Glutamatergic neuron (in vitro differentiated cells): ENCODE results near the gene GPR55. TPM values are rescaled to one million over a fixed set of nuclear protein-coding genes. Genes with fewer than 3 reads are reported as not detected.

Experiments
- DNase-seq: peaks from one replicate; pipeline ENCODE4 v3.0.0; 2022
- H3K27ac Mint-ChIP-seq: one replicate; pipeline ENCODE4 v1.8.0; 2020; ENCODE audit warnings: mild to moderate bottlenecking, mixed read lengths, inconsistent platforms; ENCODE audit not compliant: unreplicated experiment
- H3K27me3 Mint-ChIP-seq: one replicate; pipeline ENCODE4 v1.8.0; 2020; ENCODE audit warnings: mild to moderate bottlenecking, moderate library complexity, mixed read lengths, inconsistent platforms; ENCODE audit not compliant: unreplicated experiment
- H3K36me3 Mint-ChIP-seq: one replicate; pipeline ENCODE4 v1.8.0; 2020; ENCODE audit warnings: mild to moderate bottlenecking, mixed read lengths, inconsistent platforms; ENCODE audit not compliant: unreplicated experiment
- H3K4me1 Mint-ChIP-seq: one replicate; pipeline ENCODE4 v1.8.0; 2020; ENCODE audit warnings: mild to moderate bottlenecking, low read depth, mixed read lengths, inconsistent platforms; ENCODE audit not compliant: unreplicated experiment
- H3K4me3 Mint-ChIP-seq: one replicate; pipeline ENCODE4 v1.8.0; 2020; ENCODE audit warnings: mild to moderate bottlenecking, mixed read lengths, inconsistent platforms; ENCODE audit not compliant: unreplicated experiment
- H3K9me3 Mint-ChIP-seq: one replicate; pipeline ENCODE4 v1.8.0; 2020; ENCODE audit warnings: mild to moderate bottlenecking, moderate library complexity, mixed read lengths, inconsistent platforms; ENCODE audit not compliant: unreplicated experiment
- total RNA-seq: library from RNA; stranded (reverse); fragmentation: NEBNext Ultra II Directional; extraction: Animal tissue kit (Norgen Biotek cat#: 25700); gene quantifications from one replicate; pipeline ENCODE4 v1.2.1, GENCODE V29; 2021; ENCODE audit not compliant: unreplicated experiment
- TF ChIP-seq, protein P1 (sequence below): fragments of 200-600 bp; sonication (generic); IDR thresholded peaks from one replicate; pipeline ENCODE4 v1.5.0; 2021; ENCODE audit not compliant: partially characterized antibody, unreplicated experiment

GPR55 gene
- total RNA-seq, 1 donor from 2014 or later: not detected

DNA sequence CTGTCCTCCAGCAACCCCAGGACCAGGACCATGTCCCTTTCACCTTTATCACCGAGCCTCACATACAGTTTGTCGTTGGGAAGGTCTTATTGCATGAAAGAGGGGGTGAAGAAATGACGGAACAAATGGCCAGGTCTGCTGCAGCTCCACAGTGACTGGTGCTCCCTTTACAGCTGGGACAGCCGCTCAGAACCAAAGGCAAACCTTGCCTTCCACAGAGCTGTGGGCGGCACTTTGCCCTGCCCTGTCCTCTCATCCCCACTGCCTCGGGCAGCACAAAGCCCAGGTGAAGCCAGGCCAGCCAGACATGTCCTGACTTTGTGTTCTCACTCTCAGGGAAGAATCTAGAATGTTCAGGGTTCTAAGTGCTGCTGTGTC, 961 bp downstream of the GPR55 start:
- no peak for DNase-seq
- Mint-ChIP-seq H3K4me3 (no peak overlapping the region), H3K9me3 (no peaks in the 10 kb centered on the region), H3K4me1 (no peaks in the 10 kb centered on the region), H3K27me3 (peaks cover 5% of the 10 kb centered on the region), H3K27ac (no peak overlapping the region), H3K36me3 (no peaks in the 10 kb centered on the region)
- TF ChIP-seq, protein P1, sequence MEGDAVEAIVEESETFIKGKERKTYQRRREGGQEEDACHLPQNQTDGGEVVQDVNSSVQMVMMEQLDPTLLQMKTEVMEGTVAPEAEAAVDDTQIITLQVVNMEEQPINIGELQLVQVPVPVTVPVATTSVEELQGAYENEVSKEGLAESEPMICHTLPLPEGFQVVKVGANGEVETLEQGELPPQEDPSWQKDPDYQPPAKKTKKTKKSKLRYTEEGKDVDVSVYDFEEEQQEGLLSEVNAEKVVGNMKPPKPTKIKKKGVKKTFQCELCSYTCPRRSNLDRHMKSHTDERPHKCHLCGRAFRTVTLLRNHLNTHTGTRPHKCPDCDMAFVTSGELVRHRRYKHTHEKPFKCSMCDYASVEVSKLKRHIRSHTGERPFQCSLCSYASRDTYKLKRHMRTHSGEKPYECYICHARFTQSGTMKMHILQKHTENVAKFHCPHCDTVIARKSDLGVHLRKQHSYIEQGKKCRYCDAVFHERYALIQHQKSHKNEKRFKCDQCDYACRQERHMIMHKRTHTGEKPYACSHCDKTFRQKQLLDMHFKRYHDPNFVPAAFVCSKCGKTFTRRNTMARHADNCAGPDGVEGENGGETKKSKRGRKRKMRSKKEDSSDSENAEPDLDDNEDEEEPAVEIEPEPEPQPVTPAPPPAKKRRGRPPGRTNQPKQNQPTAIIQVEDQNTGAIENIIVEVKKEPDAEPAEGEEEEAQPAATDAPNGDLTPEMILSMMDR: no peak

DNA sequence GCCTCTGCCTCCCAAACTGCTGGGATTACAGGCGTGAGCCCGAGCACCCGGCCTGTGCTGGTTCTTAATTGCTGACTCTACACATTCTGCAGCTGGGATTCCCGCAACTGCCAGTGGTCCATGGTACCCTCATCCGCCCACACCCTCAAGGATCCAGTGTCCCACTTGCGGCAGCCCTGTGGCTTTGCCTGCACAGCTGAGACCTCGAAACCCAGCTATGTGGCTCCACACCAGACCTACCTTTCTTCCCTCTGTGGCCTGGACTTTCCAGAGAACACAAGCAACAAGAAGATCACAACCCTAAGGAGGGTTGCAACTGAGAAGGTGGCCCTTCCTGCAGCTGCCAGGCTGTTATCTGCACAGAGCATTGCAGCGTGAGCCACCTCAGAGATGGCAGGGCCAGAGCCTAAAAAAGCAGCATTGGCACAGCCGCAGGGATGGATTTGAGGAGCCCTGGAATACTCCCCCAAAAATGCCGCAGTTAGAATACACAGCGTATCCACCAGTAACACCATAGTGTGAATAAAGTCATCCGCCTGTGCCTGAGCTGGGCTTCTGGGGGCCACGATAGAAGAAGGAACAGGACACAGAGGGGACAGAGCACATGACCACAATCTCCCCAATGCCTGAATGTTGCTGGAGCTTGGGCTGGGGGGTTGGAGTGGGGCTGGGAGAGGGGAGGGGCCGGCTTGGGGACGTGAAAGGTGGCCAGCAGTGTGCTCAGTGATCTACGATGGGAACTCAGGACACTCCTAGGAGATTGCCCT, 1.9 kb downstream of the GPR55 start:
- DNase-seq: no peak
- Mint-ChIP-seq H3K27me3 (peaks cover 5% of the 10 kb centered on the region), H3K27ac (no peak overlapping the region), H3K9me3 (no peaks in the 10 kb centered on the region), H3K4me3 (no peak overlapping the region), H3K36me3 (no peaks in the 10 kb centered on the region), H3K4me1 (no peaks in the 10 kb centered on the region)
- TF ChIP-seq, protein P1: no peak

DNA sequence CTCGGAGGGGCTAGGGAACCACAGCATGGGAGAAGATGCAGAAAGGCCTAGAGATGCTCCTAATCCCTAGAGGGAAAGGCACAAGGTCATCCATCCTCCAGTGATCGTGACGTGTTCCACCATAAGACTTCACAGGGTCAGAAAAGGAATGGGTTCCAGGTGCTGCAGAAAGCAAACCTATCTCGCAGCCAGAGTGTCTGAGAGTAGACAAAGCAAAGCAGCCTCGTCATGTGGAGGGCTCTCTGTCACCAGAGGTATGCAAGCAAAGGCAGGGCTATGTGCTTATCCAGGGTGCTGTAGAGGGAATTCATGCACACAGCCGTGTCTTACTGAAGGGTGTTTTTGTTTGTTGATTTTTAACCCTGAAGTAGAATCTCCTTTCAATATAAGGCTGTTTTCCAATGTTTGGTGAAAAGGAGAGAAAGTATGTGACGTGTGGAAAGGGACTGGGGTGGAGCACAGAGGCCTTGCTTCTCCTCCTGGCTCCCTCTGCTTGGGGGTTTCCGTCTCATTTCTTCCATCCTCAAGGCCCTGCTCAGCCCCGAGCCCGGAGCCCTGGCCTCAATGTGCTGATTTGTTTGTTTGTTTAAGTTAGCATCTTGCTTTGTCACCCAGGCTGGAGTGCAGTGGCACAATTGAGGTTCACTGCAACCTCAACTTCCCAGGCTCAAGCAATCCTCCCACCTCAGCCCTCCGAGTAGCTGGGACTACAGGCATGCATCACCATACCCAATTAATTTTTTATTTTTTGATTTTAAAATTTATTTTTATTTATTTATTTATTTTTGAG, 3.0 kb downstream of the GPR55 start:
- peaks cover 3% of the 10 kb centered on the region for H3K27me3 Mint-ChIP-seq
- TF ChIP-seq, protein P1: no peak
- H3K9me3 Mint-ChIP-seq: no peaks in the 10 kb centered on the region
- H3K27ac Mint-ChIP-seq: no peak overlapping the region
- H3K4me1 Mint-ChIP-seq: no peaks in the 10 kb centered on the region
- H3K4me3 Mint-ChIP-seq: no peak overlapping the region
- H3K36me3 Mint-ChIP-seq: no peaks in the 10 kb centered on the region
- no peak for DNase-seq

DNA sequence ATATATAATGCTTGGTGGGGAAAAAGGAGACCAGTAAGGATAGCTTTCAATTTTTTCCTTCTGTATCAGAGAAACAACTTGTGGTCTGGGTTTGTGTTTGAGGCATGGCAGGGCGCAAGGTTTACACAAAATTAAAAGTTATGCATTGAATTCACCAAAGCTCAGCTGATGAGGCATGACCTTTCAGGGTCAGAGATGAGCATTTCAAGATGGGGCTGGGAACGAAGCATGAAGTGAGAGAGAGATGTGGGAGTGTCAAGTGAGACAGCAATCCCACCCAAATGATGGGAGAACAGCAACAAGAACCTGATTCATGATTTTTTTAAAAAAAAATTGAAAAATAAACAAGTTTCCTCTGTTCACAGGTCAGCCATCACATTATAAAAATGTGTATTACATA, 4.9 kb downstream of the GPR55 start:
- Mint-ChIP-seq H3K27ac (no peak overlapping the region), H3K27me3 (peaks cover 3% of the 10 kb centered on the region)
- no peak for DNase-seq

More for the DNA sequence above, 4.9 kb downstream of the GPR55 start:
- Mint-ChIP-seq H3K9me3 (no peaks in the 10 kb centered on the region), H3K4me1 (no peaks in the 10 kb centered on the region), H3K36me3 (no peaks in the 10 kb centered on the region), H3K4me3 (no peak overlapping the region)
- TF ChIP-seq, protein P1: no peak
